Hematopoietic multipotent progenitor cell treated with erythropoietin and hydrocortisone succinate and interleukin-3 and kit ligand, for 8 days (in vitro differentiated cells): ENCODE data around the gene DNAH3.
"Not testable (repeated sequence)": the region's sequence is repeated elsewhere in the genome, so short reads cannot be mapped to it uniquely, and the experiment has no call there.

Experiments used
- DNase-seq: peaks from one replicate; pipeline ENCODE4 v3.0.0-alpha.2; 2015

The DNAH3 gene

GRCh38 chr16:20989496-20990070, 161.1 kb downstream of the DNAH3 start:
- not testable (repeated sequence) for DNase-seq

- DNase-seq: no peak
These were observed 163.6 kb downstream of the DNAH3 start for GRCh38 chr16:20987049-20987448.

GRCh38 chr16:20984019-20984418, 166.6 kb downstream of the DNAH3 start:
- no peak for DNase-seq

- no peak for DNase-seq
These were observed 174.1 kb downstream of the DNAH3 start for GRCh38 chr16:20976576-20976975.

GRCh38 chr16:20973201-20973600, 177.4 kb downstream of the DNAH3 start:
- peak; percentile 17 for DNase-seq

- DNase-seq: no peak
These were observed 179.2 kb downstream of the DNAH3 start for GRCh38 chr16:20971401-20971800.

GRCh38 chr16:20969386-20969785, 181.3 kb downstream of the DNAH3 start:
- no peak for DNase-seq

GRCh38 chr16:20968765-20969164, 181.9 kb downstream of the DNAH3 start:
- DNase-seq: no peak

GRCh38 chr16:20960899-20961298, 189.7 kb downstream of the DNAH3 start:
- DNase-seq: no peak

- no peak for DNase-seq
These were observed 193.5 kb downstream of the DNAH3 start for GRCh38 chr16:20957153-20957552.

GRCh38 chr16:20956319-20956718, 194.3 kb downstream of the DNAH3 start:
- DNase-seq: no peak

GRCh38 chr16:20954574-20954973, 196.1 kb downstream of the DNAH3 start:
- DNase-seq: no peak

- no peak for DNase-seq
These were observed 198.3 kb downstream of the DNAH3 start for GRCh38 chr16:20952139-20952920.

GRCh38 chr16:20950294-20950693, 200.4 kb downstream of the DNAH3 start:
- no peak for DNase-seq

GRCh38 chr16:20949660-20950059, 201.0 kb downstream of the DNAH3 start:
- no peak for DNase-seq

GRCh38 chr16:20948444-20948843, 202.2 kb downstream of the DNAH3 start:
- DNase-seq: no peak

GRCh38 chr16:20946015-20946629, 204.5 kb downstream of the DNAH3 start:
- DNase-seq: peak; percentile 14

GRCh38 chr16:20945575-20945875, 205.1 kb downstream of the DNAH3 start:
- not testable (repeated sequence) for DNase-seq

GRCh38 chr16:20944861-20945574, 205.6 kb downstream of the DNAH3 start:
- peak; percentile 56 for DNase-seq

GRCh38 chr16:20942256-20942655, 208.4 kb downstream of the DNAH3 start:
- no peak for DNase-seq

- no peak for DNase-seq
These were observed 209.1 kb downstream of the DNAH3 start for GRCh38 chr16:20941636-20941926.

GRCh38 chr16:20940871-20941635, 209.6 kb downstream of the DNAH3 start:
- no peak for DNase-seq

- DNase-seq: no peak
These were observed 211.0 kb downstream of the DNAH3 start for GRCh38 chr16:20939611-20940010.
